Inferior parietal cortex (tissue), 1 donor: Measurements from ENCODE around the gene SUSD4.

ENCODE experiments used
- DNase-seq: peaks from one replicate; pipeline ENCODE4 v3.0.0-alpha.2; 2016; ENCODE audit errors: extremely low spot score

Gene SUSD4

DNA sequence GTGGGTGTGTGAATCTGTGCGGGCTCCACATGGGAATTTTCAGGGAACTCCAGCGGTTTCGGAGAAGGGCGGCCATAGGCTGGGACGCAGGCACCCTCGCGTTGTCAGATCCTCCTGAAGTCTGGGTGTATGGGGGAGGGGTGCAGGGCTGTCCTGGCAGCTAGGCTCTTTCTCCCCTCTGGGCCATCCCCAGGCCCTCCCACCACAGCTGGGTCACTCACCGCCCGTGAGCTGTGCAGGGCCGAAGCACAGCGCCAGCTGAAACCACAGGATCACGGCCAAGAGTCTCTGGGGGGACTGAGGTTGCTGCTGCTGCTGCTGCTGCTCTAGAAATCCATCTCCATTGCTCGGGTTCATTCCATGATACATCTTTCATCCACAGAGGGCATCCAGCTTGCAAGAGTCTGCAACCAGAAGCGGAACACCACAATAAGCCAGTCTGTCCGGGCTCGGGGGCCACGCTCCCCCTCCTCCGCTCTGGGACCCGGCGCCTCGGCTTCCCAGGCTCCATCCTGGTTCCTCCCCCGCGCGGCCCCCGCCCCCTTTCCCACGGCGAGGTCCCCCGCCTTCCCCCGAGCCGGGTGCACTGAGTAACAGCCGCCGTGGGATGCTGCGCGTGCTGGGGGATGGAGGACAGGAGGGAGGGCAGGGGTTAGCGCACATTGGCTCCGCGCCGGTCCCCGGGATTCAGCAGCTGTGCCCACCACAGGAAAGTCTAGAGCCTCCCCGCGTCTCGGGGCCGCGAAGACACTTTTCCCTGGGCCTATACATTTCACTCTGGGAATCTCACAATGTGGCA lies 720 bp downstream of the SUSD4 start:
- DNase-seq, result no peak

DNA sequence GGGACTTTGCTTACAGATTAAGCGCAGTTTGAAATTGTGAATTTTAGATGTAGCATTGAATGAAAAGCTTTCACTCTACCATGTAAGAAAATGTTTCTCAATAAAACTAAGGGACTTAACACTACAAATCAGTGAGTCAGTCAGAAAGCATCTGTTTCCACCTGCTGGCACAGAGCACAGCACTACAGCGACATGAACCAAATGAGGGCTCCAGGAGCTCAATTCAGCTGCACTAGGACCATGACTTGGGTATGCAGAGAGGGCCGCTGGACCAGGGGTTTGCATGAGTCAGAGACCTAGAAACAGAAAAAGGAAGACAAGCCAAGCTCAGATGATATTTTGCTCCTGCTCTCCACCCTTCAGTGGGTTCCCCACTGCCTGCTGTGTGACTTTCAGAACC lies 5.2 kb downstream of the SUSD4 start:
- no peak for DNase-seq

DNA sequence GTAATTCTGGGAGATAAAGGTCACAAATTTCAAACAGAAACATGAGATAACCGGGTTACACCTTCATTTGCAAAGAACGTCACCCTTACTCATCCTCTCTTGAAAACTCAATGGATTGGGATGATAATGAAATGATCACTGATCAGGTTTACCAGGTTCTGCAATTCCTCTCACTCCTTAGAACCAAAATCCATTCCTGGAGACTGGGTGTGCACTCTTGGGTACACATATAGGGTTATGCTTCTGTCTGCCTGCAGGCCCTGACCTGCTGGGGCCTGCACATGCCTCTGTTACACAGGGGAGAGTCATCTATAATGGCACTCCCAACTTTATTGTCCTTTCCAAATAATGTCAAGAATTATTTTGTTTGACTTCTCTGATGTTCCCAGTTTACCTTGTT lies 8.3 kb downstream of the SUSD4 start:
- no peak for DNase-seq

DNA sequence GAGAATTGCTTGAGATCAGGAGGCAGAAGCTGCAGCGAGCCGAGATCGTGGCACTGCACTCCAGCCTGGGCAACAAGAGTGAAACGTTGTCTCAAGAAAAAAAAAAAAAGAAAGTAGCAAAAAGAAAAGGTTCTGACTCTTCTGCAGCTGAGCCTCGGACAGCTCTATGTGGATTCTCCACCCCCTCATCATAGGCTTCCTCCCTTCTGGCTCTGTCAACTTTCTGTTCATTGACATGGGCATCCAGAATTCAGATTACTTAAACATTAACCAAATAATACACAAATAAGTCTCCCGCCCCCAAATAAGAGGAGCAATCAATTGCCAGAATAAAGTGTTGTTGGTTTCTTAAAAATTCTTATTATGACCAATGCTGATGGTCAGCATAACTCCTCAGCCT lies 10.0 kb downstream of the SUSD4 start:
- no peak for DNase-seq

DNA sequence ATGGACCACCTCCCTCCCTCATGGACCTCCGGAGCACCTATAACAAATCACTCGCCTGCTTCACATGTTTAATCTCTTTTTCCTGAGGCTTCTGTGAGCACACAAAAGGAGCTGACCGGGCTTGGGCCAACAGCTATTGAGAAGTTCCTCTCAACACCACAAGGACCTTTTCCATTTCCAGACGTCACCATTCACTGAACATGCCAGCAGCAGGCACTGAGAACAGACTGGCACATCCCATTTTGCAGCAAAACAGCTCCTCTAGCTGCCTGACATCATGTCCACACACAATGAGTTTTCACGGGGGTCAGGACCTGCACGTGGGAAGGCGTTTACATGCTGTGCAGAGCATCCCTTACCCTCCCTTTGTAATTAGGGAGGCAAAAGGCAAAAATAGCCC lies 11.0 kb downstream of the SUSD4 start:
- no peak for DNase-seq

DNA sequence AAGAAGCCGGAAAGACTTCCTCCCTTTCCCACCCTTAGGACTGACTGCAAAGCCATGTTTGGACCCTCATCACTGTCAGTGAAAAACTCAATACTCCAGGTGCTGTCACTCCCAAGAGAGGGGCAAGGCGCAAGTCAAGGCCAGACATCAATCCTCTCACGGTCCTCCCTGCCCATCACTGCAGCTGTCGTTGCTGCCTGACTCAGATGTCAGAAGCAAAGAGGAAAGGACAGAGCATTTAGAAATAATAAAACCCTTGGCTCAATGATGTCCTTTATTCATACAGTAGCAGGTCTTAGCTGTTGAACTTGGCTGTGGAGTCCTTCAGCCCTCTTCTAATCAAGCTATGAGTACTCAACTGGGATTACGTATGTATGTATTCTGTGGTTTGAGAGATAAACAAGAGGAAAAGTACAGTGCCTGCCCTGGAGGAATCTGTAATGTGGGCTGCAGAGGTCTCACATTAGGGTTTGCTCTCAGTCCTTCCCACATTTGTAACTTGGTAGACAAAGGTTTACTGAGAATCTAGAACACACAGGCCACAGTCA lies 13.5 kb downstream of the SUSD4 start:
- no peak for DNase-seq

DNA sequence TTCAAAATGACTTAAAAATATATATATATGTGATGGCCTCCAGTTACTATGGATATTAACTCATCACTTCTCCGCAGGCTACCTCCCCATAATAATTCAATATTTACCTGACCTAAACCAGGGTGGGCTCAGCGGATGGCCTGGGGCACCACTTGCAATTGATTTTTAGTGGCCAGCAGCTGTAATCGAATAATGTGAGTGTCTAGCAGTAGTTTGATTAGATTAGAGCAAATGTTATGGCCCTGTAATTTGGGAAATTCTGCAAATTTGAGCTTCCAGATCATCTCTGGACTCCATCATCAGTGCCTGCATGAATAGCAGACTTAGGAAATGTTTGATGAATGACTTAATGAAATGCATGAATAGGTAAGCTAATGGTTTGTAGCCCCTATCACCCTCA lies 14.7 kb downstream of the SUSD4 start:
- no peak for DNase-seq

DNA sequence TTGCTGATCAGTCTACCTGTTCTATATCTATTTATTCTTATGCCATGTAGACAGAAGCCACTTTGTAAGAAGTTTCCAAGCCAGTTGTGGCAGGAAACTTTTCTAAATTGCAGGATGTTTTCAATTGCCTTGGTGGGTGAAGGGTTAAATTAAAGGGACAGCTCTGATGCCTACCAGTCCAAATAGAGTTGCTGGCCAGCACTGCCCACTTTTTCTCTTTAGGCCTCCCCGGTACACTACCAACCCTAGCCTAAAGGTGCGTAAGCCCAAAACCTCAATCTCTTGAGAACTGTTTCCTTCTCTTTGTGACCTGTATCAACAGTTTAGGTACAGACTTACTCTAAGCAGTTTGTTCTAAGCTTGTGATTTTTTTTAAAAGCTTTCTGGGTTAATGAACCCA lies 15.5 kb downstream of the SUSD4 start:
- no peak for DNase-seq

DNA sequence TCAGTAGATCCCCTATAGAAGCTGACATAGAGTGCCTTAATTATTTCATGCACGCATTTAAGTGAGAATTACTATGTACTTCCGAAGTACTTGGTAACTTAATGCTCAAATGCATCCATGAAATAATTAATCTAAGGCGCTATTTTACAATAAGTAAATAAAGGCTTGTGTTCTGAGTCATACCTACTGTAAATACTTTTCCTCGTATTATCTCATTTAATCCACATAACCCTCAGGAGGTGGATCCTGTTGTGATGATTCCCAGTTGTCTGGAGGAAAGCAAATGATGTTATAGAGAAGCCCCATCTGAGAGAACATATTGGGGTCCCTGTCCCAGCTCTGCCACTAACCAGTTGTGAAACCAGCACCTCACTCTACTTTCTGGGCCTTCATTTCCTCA lies 16.4 kb downstream of the SUSD4 start:
- no peak for DNase-seq

DNA sequence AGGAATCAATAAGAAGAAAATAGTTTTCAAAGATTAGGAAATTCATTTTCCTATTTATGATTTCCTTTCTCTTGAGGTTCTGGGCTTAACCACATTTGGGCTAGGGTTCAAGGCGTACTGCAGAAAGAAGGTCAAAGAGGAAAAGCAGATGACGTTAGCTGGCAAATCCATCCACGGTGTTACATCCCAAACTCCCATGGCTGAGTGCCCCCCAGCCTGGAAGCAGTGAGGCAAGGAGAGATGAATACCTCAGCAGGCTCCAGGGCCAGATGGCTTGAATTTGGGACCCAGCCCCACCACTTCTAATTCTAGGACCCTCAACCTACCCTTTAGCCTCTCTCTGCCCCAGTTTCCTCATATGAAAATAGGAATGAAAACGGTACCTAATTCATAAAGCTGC lies 17.7 kb downstream of the SUSD4 start:
- no peak for DNase-seq

DNA sequence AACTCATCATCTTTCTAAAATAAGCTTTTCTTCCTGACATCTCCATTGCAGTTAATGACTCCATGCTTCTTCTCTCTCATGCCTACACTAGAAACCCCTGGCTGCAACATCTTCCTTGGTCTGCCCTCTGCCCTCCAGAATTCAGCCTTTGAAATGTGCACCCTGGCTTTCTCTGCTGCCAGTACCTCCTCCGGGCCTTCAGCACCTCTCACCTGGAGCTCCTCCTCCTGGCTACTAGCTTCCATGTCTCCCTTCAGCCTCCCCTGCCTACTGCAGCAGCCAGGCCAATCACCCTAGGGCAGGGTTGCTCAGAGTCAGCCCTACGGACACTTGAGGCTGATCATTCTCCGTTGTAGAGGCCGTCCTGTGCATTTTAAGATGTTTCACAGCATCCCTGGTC lies 18.3 kb downstream of the SUSD4 start:
- DNase-seq, result no peak

DNA sequence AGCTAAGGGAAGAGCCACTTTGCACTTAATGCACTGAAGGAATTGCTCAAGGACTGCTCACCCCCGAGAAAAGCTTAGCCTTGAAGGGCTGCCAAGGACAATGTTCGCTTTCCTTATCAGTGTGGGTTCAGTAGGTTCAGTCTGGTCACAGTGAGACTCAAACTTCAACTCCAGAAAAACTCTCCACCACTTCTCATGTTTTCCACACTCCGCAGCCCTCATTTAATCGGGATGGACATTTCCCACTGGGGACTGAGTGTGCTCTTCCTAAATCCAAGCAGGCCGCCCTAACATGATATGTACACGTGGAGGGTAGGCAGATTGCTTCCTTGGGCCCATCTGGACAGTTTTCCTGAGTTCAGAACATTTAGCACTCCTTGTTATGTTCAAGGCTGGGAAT lies 19.5 kb downstream of the SUSD4 start:
- DNase-seq, result no peak

DNA sequence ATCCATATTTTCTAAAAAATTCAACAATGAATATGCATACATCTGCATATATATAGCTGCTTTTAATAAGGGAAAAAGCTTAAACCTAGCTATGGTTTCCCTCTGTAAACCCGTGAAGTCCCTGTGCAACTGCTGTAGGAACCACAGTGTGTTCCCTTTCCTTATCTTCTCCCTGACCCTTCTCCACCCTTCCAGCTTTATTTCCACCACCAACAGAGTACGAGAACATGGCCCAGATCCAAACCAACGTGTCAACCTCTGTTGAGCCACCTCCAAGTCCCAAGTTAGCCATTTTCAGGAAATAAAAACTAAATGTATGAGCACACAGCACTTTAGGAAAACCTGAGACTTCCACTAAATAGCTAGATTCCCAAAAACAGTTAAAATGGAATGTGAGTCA lies 20.3 kb downstream of the SUSD4 start:
- no peak for DNase-seq

DNA sequence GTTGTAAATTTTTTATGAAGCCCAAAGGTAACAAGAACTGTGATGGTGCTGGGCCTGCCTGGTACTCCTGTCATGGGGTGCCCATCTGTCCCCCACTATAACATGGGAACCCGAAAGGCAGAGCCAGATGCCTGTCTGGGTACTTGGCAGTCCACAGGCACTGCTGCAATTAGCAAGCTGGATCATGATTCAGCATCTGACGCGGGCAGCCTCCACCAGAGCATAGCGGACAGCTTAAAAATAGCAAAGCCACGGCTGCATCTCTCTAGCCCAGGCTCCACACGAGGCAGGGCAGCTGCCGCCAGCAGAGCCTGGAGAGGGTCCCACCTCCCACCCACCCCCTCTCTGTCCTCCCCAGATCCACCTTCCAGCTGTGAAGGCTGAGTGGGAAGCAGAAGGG lies 22.9 kb downstream of the SUSD4 start:
- no peak for DNase-seq

DNA sequence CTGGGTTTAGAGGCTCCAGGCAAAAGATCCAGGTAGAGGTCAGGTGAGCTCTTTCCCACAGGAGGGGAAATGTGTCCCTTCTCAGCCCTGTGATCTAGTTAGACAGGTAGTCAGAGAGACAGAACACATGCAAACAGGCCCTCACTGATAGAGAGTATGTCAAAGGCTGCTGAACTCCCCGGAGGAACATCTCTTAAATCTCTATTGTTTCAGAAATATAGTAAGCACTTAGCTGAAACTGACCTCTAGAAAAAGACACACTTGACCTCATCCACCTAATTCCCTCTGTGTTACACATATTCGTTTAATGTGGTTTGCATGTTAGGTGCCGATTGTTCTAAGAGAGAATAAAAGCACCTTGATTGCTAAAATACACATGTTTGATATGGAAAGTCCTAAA lies 23.3 kb downstream of the SUSD4 start:
- no peak for DNase-seq

DNA sequence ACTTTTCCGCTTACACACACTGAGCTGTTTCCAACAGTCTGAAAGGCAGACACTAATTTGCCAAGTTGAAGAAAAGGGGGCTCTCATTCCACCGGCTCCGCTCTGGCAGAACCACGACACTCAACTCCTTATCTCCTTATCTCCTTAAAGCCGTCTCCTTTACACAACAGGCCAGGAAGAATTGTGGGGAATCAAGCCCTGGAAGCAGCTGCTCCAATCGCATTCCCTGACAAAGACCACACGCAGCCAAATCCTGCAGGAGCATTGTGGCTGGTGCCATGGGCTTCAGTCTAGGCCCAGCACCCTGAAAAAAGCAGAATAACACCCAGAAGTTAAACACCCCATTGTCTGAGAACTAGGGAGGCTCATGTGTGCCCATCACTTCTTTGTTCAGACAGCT lies 24.1 kb downstream of the SUSD4 start:
- no peak for DNase-seq

DNA sequence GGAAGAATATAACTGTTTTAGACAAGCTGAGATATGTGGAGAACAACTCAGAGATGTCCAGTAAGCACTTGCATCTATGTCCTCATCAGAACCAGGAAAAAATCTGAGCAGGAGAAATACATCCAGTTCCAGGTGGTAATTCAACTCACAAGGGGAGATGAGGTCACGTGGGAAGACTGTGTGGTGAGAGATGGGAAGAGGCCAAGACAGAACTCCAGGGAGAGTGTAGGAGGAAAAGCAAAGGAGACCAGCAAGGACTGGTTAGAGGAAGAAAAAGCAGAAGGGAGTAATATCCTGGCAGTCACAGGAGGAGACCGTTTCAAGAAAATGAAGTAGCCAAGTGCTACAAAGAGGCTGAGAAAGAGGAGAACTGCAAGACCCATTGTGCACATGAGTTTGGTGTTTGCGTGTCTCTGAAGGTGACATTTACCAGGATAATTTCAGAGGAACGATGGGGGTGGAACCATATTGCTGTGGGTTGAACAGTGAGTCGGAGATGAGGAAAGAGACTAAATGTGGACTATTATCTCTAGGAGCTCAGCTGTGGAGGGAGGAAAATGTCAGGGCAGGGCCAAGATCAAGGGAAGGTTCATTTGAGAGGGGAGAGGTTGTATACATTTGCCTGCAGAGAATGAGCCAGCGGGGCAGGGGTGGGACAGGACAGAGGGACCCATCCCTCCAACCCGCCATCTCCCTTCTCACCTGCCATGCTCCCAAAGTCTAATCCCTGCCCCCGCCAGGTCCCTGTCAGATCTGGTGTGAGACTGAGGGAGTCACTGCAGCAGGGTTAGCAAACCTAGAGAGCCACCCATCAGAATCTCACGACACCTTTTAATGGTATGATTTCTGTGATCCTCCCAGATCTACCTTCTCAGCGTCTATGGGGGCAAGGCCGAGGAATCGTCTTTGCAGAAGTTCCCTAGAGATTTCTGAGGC lies 24.9 kb downstream of the SUSD4 start:
- DNase-seq, result no peak

DNA sequence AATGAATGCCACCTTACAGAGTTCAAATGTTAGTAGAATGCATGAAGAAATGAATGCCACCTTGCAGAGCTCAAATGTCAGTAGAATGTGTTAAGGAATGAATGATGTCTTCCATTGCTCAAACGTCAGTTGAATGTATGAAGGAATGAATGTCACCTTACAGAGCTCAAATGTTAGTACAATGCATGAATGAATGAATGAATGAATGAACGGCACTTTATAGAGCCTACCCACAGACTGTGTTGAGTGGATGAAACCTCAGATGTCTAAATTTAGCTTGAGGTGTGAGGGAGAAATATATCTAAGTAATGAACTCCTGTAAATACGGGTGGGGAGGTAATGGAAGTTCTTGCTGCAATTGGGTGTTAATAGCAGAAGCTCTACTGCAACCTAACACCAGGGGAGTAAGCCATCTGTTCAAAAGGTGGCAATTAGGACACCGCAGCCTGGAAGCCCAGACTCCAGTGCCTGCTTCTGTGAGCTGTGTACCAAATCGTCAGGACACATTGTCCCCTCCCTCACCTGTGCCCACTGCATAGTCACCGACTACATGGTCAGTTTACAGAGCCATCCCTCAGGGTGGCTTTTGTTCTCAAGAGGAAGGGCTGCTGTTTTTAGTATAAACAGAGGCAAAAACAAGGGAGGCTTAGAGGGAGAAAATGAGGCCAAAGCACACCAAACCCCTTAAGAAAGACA lies 26.7 kb downstream of the SUSD4 start:
- DNase-seq, result no peak

DNA sequence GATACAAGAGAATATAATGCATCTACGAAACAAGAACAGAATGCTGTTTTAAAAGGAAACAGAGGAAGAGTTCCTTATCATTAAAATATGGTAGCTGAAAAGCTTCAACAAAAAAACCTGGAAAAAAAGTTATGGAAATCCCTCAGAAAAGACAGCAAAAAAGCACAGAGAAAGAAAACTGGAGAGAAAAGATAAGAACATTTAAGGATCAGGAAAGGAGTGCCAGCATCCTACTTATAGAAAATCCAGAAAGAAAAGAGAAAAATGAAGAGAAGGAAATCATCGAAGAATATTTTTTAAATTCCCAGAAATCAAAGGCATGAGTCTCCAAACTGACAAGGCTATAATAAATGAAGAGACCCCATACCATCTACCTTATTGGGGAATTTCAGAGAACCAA lies 29.8 kb downstream of the SUSD4 start:
- DNase-seq, result no peak

DNA sequence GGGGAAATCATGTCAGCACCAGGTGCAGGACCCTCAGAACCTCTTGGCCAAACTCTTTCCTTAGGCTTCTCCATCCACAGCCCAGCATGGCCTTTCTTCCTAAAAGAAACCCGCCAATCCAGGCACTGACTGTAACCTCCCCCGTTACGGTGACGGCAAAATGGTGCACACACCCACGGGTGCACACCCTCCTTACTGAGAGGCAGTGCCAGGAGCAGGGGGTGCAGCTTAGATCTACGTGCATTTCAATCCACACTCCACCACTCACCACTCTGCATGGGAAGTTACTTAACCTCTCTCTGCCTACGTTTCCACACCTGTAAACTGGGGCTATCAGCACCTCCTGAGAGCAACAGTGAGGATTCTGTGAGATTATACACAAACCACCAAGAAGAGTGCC lies 31.0 kb downstream of the SUSD4 start:
- DNase-seq, result no peak

DNA sequence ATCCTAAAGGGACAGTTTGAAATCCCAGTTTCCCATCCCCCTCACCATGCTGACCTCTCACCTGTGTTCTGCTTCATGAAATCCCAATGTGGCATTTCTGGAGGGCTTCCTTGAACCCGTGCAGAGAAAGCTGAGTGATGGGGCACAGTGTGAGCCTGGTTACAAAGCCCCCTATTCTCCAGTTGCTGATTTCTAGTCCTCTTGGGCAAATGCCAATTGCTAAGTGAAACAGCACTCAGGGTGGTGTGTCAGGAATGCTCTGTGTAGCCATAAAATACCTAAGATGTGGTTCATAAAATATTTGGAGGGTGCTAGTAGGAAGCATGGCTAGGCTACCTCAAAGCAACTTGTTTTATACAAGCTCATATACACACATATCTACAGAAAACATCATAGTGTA lies 32.0 kb downstream of the SUSD4 start:
- DNase-seq, result no peak

DNA sequence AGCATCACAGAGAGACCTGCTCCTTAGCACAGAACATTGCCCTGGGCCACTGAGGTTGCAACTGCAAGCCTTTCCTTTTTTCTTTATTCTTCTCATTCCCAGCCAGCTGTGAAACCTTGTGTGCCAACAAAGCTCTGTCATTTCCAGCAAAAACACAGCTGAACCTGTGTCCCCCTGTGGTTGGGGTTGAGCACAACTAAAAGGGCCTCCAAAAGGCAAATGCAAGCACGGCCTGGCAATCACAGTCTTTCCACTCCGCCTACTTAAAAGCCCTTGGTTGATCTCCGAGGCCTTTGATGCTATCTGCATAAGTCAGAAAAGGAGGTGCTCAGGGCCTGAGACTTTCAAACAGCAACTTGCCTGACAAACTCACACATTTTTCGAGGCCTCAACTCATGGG lies 32.7 kb downstream of the SUSD4 start:
- DNase-seq, result no peak
